ENCODE results near the gene CHCHD5. TPM values are rescaled to one million over a fixed set of nuclear protein-coding genes. Genes with fewer than 3 reads are reported as not detected.
A peak's percentile ranks its signal among the peaks of the same experiment; 100 is the strongest.
"Not testable (repeated sequence)": the region's sequence is repeated elsewhere in the genome, so short reads cannot be mapped to it uniquely, and the experiment has no call there.

Gene CHCHD5
- 10 to 100 TPM; 24.4 to 37.4 (median 27.3) TPM for polyA plus RNA-seq (ENCODE audit: insufficient read length in 4 of 4)

GRCh38 chr2:112584134-112584890, at the start of gene CHCHD5:
Gene CHCHD5 (plus strand): TSS chr2:112584609. CDS start chr2:112584648, 39 bp downstream.
- DNase-seq (ENCODE audit: low read depth in 4 of 4, low spot score in 3 of 4) = peak; percentile 84 to 90 (median 87)

- DNase-seq (ENCODE audit: low read depth in 4 of 4, low spot score in 3 of 4) = no peak
These were observed 49.6 kb upstream of the CHCHD5 start for GRCh38 chr2:112534826-112535225.

GRCh38 chr2:112536665-112537064, 47.7 kb upstream of the CHCHD5 start:
- DNase-seq (ENCODE audit: low read depth in 4 of 4, low spot score in 3 of 4) = not testable (repeated sequence)

- DNase-seq (ENCODE audit: low read depth in 4 of 4, low spot score in 3 of 4) = no peak
These were observed 45.1 kb upstream of the CHCHD5 start for GRCh38 chr2:112539306-112539705.

- no peak for DNase-seq (ENCODE audit: low read depth in 4 of 4, low spot score in 3 of 4)
These were observed 43.5 kb upstream of the CHCHD5 start for GRCh38 chr2:112540906-112541305.

- peak in 2 of 4 donors; percentile 52 to 82 for DNase-seq (ENCODE audit: low read depth in 4 of 4, low spot score in 3 of 4)
These were observed 42.9 kb upstream of the CHCHD5 start for GRCh38 chr2:112541315-112542122.

- peak; percentile 67 to 84 (median 80) for DNase-seq (ENCODE audit: low read depth in 4 of 4, low spot score in 3 of 4)
These were observed 42.1 kb upstream of the CHCHD5 start, which contains the start of gene POLR1B for GRCh38 chr2:112542123-112542983. Gene POLR1B (plus strand): TSS chr2:112542465. CDS start chr2:112542495, 30 bp downstream.

GRCh38 chr2:112542984-112543661, 41.3 kb upstream of the CHCHD5 start:
- DNase-seq (ENCODE audit: low read depth in 4 of 4, low spot score in 3 of 4) = no peak

- no peak for DNase-seq (ENCODE audit: low read depth in 4 of 4, low spot score in 3 of 4)
These were observed 37.1 kb upstream of the CHCHD5 start for GRCh38 chr2:112547333-112547732.

GRCh38 chr2:112548980-112549379, 35.4 kb upstream of the CHCHD5 start:
- DNase-seq (ENCODE audit: low read depth in 4 of 4, low spot score in 3 of 4) = no peak

- DNase-seq (ENCODE audit: low read depth in 4 of 4, low spot score in 3 of 4) = no peak
These were observed 18.3 kb upstream of the CHCHD5 start for GRCh38 chr2:112566104-112566503.

GRCh38 chr2:112566508-112566907, 17.9 kb upstream of the CHCHD5 start:
- not testable (repeated sequence) for DNase-seq (ENCODE audit: low read depth in 4 of 4, low spot score in 3 of 4)

- DNase-seq (ENCODE audit: low read depth in 4 of 4, low spot score in 3 of 4) = no peak
These were observed 12.4 kb upstream of the CHCHD5 start for GRCh38 chr2:112572005-112572404.

- no peak for DNase-seq (ENCODE audit: low read depth in 4 of 4, low spot score in 3 of 4)
These were observed 6.7 kb upstream of the CHCHD5 start for GRCh38 chr2:112577756-112578155.

- DNase-seq (ENCODE audit: low read depth in 4 of 4, low spot score in 3 of 4) = no peak
These were observed 5.2 kb upstream of the CHCHD5 start for GRCh38 chr2:112579241-112579640.

- no peak for DNase-seq (ENCODE audit: low read depth in 4 of 4, low spot score in 3 of 4)
These were observed 4.3 kb upstream of the CHCHD5 start for GRCh38 chr2:112580084-112580483.

GRCh38 chr2:112582314-112582746, 2.1 kb upstream of the CHCHD5 start:
- DNase-seq (ENCODE audit: low read depth in 4 of 4, low spot score in 3 of 4) = peak in 1 of 4 donors; percentile 23

GRCh38 chr2:112583497-112584133, 794 bp upstream of the CHCHD5 start:
- DNase-seq (ENCODE audit: low read depth in 4 of 4, low spot score in 3 of 4) = no peak

- DNase-seq (ENCODE audit: low read depth in 4 of 4, low spot score in 3 of 4) = no peak
These were observed 462 bp downstream of the CHCHD5 start for GRCh38 chr2:112584891-112585250.

- DNase-seq (ENCODE audit: low read depth in 4 of 4, low spot score in 3 of 4) = no peak
These were observed 991 bp downstream of the CHCHD5 start for GRCh38 chr2:112585400-112585799.
